ENCODE results near the gene RGL4.

DNA sequence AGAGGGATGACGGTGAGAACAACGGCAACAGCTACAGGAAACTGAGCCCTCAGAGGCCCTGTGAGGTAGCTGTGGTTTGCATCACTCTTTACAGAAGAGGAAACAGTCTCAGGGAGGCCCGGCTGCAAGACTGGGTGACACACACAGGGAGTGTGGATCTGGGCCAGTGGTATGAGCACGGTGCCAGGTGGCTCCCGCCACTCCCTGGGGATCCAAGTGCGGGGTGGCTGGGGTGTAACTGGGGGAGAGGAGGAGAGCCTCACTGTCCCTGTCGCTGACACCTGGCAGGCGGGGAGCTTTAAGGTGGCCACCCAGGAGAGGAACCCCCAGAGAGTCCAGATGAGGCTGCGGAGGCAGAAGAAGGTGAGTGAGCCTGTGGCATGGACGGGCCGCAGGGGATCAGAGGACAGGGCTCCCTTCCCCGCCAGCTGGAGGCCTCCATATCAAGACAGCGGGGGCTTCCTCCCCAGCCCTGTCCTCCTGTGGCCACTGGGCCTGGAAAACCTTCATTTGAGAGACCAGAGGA is 5.6 kb downstream of the RGL4 start:
- TF ChIP-seq, protein P1, sequence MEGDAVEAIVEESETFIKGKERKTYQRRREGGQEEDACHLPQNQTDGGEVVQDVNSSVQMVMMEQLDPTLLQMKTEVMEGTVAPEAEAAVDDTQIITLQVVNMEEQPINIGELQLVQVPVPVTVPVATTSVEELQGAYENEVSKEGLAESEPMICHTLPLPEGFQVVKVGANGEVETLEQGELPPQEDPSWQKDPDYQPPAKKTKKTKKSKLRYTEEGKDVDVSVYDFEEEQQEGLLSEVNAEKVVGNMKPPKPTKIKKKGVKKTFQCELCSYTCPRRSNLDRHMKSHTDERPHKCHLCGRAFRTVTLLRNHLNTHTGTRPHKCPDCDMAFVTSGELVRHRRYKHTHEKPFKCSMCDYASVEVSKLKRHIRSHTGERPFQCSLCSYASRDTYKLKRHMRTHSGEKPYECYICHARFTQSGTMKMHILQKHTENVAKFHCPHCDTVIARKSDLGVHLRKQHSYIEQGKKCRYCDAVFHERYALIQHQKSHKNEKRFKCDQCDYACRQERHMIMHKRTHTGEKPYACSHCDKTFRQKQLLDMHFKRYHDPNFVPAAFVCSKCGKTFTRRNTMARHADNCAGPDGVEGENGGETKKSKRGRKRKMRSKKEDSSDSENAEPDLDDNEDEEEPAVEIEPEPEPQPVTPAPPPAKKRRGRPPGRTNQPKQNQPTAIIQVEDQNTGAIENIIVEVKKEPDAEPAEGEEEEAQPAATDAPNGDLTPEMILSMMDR (IDR thresholded peaks at IDR 0.05; ENCODE audit: poor library complexity): no peak
- no peak for TF ChIP-seq EZH2 (IDR thresholded peaks at IDR 0.05; ENCODE audit: borderline replicate concordance)
- no peak for TF ChIP-seq EZH2phosphoT487 (IDR thresholded peaks at IDR 0.05; ENCODE audit: low read depth, severe bottlenecking, unreplicated experiment)
